DMS114 treated with DMSO at 0.1 percent for 48 hours (cell line): Measurements from ENCODE around the gene SPSB1.

Experiments used
- DNase-seq: peaks from one replicate; lab custom pipeline; 2025; ENCODE audit not compliant: unreplicated experiment; lab: John Stamatoyannopoulos, UW

Gene SPSB1

GRCh38 chr1:9340864-9341263 is 48.2 kb downstream of the SPSB1 start:
- DNase-seq, result no peak

- no peak for DNase-seq
Observed at GRCh38 chr1:9341301-9341845, 48.7 kb downstream of the SPSB1 start.

- DNase-seq, result no peak
Observed at GRCh38 chr1:9343269-9343668, 50.6 kb downstream of the SPSB1 start.

GRCh38 chr1:9344426-9345200 is 51.9 kb downstream of the SPSB1 start:
- DNase-seq, result no peak

DNA sequence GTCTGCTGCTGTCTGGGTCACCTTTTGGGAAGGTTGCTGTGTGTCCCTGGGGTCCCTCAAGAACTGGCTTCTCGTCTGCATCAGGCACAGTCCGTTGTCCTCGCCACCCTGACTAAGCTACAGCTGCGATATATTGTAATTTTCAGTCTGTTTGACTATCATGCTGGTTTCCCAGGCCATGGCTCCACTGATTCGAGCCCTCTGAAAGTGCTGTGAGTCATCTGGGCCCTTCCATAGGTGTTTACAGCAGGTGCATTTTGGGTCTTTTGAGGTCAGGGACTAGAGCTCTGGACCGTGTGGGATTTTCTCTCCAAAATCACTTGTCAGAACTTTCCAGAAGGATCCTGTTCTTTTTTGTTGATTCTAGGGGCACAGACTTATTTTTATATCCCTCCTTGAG is 52.8 kb downstream of the SPSB1 start:
- no peak for DNase-seq

DNA sequence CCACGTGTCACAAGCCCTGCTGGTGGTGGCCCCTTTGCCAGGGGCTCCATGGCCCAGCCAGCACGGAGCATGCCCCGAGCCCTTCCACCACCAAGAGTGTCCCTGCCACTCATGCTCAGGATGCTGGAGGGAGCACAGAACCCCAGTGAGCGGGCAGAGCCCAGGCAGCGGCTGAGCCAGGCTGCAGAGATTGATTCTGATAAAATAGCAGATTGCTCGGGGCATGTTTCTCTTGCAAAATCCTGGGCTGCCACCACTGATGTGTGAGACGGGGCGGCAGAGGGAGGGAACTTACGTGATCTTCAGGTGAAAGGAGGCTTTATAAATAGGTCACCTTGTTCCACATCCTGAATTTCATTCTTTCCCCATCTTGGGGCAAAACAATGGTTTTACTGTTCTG is 53.2 kb downstream of the SPSB1 start:
- no peak for DNase-seq

GRCh38 chr1:9346566-9346965 is 53.9 kb downstream of the SPSB1 start:
- no peak for DNase-seq

DNA sequence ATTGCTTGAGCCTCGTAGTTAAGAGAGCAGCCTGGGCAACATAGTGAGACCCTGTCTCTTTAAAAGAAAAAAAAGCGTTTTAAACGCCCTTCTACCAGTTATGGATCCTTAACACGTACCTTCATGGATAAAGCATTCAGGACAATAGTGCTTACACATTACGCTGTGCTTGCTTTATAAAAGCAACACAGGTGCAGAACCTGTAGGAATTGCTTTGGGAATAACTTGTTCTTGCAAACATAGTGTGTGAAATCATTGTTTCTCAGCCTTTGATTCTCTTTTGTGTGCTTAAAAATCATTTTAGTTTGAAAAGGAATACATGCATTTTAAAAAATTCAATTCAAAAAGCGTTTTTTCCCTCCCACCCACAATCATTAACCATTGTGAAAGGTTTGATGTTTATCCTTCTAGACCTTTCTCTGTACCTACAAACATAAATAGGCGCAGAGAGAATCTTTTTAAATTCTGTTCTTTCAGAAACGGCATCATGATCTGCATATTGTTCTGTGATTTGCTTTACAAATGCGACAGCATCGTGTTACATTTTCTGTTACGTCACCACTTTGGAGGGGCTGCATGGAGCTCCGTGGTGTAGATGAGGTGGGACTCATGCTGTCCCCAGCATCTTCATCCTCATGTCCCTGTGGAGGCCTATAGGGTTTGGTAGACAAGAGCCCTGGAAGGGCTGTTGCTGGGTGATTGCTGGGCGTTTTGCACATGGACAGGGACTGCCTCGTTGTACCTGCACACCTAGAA is 54.6 kb downstream of the SPSB1 start:
- no peak for DNase-seq

GRCh38 chr1:9349331-9349851 is 56.7 kb downstream of the SPSB1 start:
- no peak for DNase-seq

- DNase-seq, result no peak
Observed at GRCh38 chr1:9350013-9350908, 57.6 kb downstream of the SPSB1 start.

DNA sequence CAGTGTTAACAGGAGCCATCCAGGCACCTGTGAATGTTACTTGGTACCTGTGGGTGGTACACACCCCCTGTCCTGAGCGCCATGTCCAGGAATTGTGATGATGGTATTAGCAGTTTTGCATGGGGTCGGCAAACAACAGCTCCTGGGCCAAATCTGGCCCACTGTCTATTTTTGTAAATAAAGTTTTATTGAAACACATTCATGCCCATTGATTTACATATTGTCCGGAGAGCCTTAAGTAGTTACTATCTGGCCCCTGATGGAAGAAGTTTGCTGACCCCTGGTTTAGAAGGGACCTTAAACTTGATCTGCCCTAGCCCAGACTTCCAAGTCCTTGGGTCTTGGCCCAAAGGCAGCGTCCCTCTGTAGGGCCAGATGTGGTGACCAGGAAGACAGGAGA is 58.3 kb downstream of the SPSB1 start:
- no peak for DNase-seq

GRCh38 chr1:9351654-9352271 is 59.1 kb downstream of the SPSB1 start:
- no peak for DNase-seq

DNA sequence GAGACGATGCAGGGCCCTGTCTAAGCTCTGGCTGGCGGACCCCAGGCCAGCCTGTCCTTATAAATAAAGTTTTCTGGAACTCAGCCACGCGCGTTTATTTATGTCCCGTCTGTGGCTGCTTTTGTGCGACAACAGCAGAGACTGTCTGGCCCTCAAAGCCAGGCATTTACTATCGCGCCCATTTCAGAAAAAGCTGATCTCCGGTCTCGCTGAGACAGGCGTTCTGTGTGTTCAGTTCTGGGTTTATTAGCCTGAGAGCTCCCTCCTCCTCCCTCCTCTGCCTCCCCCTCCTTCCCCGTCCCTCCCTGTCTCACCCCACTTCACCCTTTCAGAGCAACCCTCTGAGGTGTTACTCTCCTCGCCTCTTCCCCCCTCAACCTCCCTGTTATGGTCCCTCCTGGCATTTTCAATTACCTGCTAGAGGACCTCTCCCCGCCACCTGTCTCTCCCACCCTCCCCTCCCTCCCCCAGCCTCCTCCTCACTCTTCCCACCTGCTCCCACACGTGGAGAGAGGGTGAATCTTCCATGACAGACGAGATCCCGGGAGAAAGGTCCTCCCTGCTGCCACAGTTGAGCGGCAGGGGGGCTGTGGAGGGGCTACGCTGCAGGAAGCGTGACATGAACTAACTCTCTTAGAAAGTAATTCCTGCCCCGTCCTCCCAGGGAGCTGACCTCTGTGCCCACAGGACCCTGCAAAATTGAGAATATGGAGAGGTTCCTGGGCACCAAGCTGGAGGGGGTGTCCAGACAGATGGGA is 59.9 kb downstream of the SPSB1 start:
- no peak for DNase-seq

DNA sequence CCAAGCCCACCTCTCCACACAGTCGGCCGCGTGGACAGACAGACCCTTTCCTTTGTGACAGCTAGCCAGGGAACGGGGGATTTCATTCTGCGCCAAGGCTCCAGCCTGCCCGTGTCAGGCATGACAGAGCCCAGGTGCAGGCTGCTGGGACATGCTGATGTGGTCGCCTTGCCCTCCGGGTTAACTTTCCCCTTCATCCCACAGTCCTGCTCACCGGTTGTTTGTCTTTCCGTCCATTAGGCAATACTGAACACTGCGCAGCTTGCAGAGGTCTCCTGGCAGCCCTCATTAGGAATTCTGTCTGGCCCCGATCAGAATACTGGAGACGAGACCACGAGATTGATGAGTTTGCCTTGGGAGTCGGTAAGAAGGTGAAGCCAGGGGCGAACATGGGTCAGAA is 62.8 kb downstream of the SPSB1 start:
- no peak for DNase-seq

- no peak for DNase-seq
Observed at GRCh38 chr1:9356021-9356420, 63.3 kb downstream of the SPSB1 start.

DNA sequence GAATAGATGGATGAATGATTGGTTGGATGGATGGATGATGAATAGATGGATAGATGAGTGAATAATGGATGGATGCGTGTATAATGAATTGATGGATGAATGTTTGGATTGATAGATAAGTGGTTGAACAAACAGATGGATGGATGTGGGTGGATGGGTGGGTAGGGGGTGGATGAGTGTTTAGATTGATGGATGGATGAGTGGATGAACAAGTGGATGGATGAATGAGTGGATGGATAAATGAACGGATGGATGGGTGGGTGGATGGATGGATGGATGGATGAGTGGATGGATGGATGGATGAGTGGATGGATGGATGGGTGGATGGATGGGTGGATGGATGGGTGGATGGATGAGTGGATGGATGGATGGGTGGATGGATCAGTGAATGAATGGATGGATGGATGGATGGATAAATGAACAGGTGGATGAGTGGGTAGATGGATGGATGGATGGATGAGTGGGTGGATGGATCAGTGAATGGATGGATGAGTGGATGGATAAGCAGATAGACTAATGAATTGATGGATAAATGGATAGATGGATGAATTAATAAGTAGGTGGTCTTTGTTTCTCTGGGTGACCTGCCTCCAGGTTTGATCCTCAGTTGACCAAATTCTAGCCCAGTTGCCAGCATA is 64.3 kb downstream of the SPSB1 start:
- no peak for DNase-seq

GRCh38 chr1:9357958-9358357 is 65.3 kb downstream of the SPSB1 start:
- no peak for DNase-seq

DNA sequence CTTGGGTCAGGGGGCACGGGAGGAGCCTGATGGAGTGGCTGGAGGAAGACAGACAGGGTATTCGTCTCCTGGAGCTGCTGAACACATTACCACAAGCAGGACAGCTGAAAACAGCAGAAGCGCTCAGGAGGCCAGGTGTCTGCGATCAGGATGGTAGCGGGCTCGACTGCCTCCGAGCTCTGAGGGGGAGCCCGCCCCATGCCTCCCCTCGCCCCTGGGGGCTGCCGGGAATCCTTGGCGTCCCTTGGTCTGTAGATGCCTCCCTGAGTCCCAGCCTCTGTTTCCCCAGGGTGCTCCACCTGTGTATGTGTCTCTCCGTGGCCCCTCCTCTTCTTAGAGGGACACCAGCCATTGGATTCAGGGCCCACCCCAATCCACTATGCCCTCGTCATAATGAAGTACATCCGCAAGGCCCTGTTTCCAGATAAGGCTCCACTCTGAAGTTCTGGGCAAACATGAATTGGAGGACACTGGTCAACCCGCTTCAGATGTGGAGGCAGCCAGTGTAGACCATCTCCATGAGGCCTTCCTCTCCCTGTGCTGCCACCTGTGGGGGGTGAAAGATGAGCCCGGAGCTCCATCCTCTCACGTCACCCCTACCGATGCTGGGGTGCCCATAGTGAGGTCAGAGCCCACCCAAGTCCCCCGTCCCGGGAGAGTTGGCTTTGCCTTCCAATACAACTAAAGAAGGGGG is 67.8 kb downstream of the SPSB1 start:
- DNase-seq, result no peak
